Adrenal gland (tissue), 5 donors: ENCODE results near the gene MOCS3.

ENCODE experiments used
- POLR2A ChIP-seq, 2 donors: fragments of 450-650 bp; IDR thresholded peaks; one replicate each; pipeline ENCODE4 v1.6.1; 2017; ENCODE audit warnings: antibody characterized with exemption in 2 of 2, mild to moderate bottlenecking in 2 of 2, moderate library complexity in 1 of 2
- TF ChIP-seq, protein P1 (sequence below), 6 experiments: fragments of 450-650 bp in 4 of 6; fragments of 200-600 bp in 2 of 6; sonication (generic) in 1 of 6; IDR thresholded peaks; 1 replicate in 5 of 6; 2 replicates in 1 of 6; pipeline versions ENCODE4 v1.5.1 to v1.8.0; 2016 to 2021; ENCODE audit warnings: antibody characterized with exemption in 6 of 6, mild to moderate bottlenecking in 2 of 6, moderate library complexity in 1 of 6
- donor health status: DM: no; HTN: no; CAD: no.

DNA sequence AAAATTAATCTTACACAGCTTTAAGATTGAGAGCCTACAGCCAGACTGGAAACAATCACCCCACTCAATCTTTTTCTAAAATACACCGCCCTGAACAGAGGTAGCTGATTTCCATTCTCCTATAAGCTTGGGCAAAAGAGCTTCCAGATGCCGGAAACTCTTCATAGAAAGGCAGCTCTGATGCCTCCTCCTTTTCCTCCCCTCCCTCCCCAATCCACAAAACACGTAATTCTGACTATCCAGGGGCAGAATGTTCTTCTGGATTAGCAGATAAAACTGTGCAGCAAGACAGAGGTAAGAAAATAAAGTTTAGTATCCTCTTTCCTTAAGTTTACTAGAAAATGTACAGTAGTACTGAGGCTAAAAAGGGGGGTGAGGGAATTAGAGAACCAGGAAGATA, 43.2 kb upstream of the MOCS3 start:
- TF ChIP-seq, protein P1, sequence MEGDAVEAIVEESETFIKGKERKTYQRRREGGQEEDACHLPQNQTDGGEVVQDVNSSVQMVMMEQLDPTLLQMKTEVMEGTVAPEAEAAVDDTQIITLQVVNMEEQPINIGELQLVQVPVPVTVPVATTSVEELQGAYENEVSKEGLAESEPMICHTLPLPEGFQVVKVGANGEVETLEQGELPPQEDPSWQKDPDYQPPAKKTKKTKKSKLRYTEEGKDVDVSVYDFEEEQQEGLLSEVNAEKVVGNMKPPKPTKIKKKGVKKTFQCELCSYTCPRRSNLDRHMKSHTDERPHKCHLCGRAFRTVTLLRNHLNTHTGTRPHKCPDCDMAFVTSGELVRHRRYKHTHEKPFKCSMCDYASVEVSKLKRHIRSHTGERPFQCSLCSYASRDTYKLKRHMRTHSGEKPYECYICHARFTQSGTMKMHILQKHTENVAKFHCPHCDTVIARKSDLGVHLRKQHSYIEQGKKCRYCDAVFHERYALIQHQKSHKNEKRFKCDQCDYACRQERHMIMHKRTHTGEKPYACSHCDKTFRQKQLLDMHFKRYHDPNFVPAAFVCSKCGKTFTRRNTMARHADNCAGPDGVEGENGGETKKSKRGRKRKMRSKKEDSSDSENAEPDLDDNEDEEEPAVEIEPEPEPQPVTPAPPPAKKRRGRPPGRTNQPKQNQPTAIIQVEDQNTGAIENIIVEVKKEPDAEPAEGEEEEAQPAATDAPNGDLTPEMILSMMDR (IDR thresholded peaks at IDR 0.05) = no peak
- TF ChIP-seq POLR2A (IDR thresholded peaks at IDR 0.05) = no peak
